ENCODE measurements around the gene SPTLC1.
"Not testable (repeated sequence)": the region's sequence is repeated elsewhere in the genome, so short reads cannot be mapped to it uniquely, and the experiment has no call there.

SPTLC1 gene, protein sequence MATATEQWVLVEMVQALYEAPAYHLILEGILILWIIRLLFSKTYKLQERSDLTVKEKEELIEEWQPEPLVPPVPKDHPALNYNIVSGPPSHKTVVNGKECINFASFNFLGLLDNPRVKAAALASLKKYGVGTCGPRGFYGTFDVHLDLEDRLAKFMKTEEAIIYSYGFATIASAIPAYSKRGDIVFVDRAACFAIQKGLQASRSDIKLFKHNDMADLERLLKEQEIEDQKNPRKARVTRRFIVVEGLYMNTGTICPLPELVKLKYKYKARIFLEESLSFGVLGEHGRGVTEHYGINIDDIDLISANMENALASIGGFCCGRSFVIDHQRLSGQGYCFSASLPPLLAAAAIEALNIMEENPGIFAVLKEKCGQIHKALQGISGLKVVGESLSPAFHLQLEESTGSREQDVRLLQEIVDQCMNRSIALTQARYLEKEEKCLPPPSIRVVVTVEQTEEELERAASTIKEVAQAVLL

GRCh38 chr9:92115071-92115858 is at the start of gene SPTLC1:
TSS of gene SPTLC1 (minus strand) at chr9:92115413. CDS start at chr9:92115370, 43 bp downstream.
- DNase-seq = peak; percentile 85

- no peak for DNase-seq
Observed at GRCh38 chr9:92164975-92165374, 49.8 kb upstream of the SPTLC1 start.

DNA sequence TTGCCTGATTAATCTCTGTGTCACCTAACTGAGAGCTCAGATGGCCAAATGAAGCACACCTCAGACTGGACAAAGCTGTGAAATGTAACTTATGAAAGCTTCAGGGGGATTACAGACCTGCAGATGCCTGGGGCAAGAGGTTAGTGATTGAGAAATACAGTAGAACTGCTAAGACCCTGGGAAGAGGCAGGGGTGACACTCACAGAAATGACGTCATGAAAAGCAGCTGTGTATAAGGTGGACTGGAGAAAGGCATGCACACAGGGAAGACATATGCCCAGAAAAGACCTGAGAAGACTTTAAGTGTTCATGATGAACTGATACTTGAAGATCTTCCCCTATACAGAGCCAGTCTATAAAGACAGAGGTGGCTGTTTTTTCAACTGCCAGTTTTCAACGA is 49.3 kb upstream of the SPTLC1 start:
- DNase-seq = no peak

- DNase-seq = no peak
Observed at GRCh38 chr9:92163276-92163675, 48.1 kb upstream of the SPTLC1 start.

- DNase-seq = no peak
Observed at GRCh38 chr9:92160786-92161185, 45.6 kb upstream of the SPTLC1 start.

- DNase-seq = no peak
Observed at GRCh38 chr9:92159058-92159457, 43.8 kb upstream of the SPTLC1 start.

- no peak for DNase-seq
Observed at GRCh38 chr9:92158097-92158601, 42.9 kb upstream of the SPTLC1 start.

DNA sequence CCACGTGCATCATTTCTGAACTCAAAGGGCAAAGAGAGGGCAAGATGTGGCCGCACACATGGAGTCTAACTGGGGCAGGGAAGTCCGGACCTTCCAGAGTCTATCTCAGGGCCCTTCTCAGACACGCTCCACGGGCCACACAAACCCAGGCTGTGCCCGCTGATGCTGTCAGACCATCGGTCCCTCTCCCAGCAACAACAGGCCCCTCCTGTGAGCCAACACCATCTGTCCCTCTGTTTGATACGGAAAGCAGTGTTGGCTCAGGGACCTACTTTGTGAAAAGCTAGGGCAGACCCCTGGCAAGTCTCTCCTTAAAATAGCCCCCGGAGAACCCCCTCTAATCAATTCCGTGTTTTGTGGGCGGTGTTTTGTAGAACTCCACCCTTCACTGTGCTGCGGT is 40.5 kb upstream of the SPTLC1 start:
- not testable (repeated sequence) for DNase-seq

DNA sequence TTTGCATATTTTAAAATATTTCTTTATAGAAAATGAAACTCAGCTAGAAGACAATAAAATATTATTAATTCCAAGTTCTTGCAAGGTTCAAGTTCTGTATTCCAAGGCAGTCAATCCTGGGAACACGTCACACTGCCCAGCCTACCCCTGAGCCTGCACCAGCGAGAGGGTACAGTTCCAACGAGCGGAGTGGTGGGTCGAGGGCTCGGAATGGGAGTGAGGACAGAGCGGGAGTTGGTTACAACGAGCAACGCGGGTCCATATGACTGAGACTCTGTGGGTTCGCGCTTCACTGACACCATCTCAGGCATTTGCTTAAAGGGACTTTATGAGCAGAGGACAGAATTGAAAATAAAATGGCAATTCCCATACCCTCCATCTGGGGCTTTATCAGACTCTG is 40.0 kb upstream of the SPTLC1 start:
- no peak for DNase-seq

DNA sequence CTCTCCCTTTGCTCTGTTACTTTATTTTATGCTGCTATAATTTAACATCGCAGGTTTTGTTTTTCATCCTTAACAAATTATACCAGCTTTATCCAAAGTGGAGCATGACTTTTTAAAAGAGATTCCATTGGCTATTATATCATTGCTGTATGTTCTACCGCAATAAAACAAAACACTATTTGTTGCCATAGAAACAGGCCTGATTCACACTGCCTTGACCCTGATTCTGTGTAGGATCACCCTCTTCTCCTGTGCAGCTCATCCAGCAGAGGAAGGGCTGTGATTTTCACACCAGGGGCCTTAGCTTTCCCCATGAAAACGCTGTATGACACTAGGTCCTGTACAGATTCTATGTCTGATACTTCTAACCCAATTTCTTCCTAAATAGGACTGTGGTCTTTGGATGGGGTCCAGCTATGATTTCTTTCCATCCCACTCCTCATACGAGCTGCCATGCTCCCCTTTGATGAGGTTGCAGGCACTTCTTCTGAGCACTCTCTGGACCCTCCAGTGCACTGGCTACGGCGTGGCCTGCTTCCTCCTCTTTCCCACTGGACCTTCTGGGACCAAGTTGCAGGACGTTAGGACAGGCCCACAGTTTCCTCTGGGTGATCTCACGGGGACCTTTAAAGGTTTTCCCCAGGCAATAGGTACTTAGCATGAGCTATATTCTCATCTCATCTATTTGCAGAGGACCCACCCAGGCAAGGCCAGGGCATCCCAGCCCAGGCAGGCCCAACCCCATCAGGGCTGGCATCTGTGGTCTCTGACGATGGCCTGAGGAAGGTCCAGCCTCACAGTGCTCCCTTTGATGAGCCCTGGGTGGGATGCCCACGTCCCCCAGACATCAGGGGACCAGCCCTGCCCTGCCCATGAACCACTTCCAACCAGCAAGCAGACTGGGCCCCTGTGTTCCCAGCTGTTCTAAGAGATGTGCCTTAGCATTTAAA is 38.5 kb upstream of the SPTLC1 start:
- DNase-seq = not testable (repeated sequence)

DNA sequence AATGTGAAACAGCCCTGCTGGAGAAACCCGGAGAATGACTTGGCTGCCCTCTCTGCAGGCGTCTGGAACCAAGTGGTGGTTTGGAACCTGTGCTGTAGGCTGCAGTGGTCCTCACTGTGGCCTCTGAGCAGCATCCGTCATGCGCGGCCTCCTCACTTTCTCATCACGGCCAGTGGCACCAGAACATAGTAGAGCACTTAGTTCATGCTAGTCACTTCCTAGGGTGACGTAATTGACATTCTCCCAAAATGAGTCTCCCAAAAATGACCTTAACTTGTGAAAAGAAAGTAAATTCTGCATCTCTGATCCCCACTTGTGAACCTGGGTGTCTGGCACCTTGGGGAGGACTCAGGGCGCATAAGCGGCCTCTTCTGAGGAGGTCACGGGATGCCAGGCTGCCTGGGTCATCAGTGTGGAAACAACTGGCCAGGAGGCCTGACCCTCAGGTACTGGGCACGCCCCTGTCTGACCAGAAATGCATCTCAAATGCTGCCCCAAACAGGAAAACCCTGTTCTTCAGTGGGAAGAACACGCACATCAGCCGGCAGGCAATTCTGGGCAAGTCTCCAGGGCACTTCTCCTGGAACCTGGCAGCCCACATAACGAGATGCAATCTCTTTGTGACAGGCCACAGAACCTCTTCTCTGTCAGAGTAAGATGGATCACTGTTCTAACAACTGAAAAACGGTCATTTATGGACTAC is 36.6 kb upstream of the SPTLC1 start:
- DNase-seq = no peak

GRCh38 chr9:92150501-92151470 is 35.6 kb upstream of the SPTLC1 start:
- DNase-seq = not testable (repeated sequence)

- no peak for DNase-seq
Observed at GRCh38 chr9:92147852-92148180, 32.6 kb upstream of the SPTLC1 start.

- DNase-seq = no peak
Observed at GRCh38 chr9:92147030-92147851, 32.0 kb upstream of the SPTLC1 start.

- DNase-seq = no peak
Observed at GRCh38 chr9:92146610-92147009, 31.4 kb upstream of the SPTLC1 start.

DNA sequence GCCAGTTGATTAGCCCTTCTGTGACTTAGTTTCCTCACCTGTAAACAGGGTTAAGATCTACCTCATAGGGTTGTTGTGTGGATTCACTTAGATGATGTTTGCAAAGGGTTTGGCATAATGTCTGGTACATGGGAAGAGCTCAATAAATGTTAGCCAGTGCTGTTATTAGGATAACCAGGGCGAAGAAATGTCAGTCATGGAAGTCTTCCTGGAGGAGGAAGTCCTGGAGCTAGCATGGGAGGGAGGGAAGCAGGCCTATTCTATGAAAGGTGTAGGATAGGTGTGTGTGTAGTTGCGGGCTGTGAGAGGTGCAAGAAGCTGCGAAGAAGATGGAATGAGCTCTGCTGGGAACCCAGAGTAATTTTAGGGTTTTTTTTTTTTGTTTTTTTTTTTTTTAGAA is 30.6 kb upstream of the SPTLC1 start:
- DNase-seq = not testable (repeated sequence)

DNA sequence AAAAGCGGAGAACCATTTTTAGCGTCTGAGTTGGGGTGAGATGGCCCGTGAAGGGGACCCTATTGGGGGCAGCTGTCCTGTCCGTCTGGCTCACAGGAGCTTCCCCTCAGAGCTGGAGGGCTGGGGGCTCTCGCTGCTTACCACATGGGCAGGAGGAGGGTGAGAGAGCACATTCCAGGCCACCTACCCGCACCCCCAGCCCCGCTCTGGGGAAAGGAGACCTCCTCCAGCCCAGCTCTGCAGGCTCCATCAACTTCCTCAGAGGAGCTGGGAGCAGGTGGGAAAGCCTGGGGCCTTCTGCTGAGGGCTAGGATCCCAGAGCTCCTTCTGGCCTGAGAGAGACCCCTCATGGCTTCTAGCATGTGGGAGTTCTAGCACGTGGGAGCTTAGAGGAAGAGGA is 27.1 kb upstream of the SPTLC1 start:
- no peak for DNase-seq

DNA sequence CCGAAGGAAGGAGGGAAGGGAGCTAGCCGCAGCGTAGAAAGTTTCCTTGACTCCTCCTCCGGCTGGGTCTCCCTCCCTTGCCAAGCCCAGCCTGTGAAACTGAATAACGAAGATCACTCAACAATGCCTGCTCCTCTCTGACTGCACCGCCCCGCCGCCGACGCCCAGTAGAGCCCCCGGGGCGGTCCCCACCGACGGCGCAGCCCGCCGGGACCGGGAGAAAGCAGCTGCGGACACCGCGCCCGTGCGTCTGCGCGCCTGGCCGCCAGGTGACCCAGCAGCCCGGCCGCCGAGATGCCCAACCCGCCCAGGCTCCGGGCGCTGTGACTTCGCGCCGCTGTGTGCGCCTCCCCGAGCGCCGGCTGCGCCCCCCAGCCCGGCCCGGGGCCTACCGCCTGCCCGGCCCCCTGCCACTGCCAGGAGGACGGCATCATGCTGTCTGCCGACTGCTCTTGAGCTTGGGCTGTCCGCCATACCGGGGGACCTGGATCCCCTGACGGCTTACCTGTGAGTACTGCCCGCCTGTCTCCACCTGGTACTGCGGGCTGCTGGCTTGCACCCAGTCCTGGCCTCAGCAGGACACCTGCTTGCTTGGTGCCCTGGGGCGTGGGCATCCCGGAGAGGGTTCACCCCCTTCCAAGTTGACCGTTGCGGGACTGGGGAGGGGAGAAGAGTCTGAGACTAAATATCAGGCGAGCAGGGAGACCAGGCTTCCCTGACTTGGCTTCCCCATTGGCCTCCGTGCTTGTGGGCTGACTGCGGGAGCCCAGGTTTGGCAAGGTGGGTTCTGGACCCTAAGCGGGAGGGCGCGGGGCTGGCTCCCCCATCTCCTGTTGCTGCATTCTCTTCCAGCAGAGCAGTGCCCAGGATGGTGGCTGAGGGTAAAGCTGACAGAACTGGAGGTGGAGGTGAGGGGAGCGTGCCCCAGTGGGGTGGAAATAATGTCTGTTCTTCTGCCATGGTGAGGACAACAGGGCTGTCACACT is 26.2 kb upstream of the SPTLC1 start:
- DNase-seq = no peak

GRCh38 chr9:92140754-92141143 is 25.5 kb upstream of the SPTLC1 start:
- DNase-seq = no peak

Measured in NCI-H2081 treated with DMSO at 0.1 percent for 48 hours (cell line).